Body of pancreas (tissue), 4 donors: Measurements from ENCODE around the gene WRAP73. TPM values are rescaled to one million over a fixed set of nuclear protein-coding genes. Genes with fewer than 3 reads are reported as not detected.
A peak's percentile ranks its signal among the peaks of the same experiment; 100 is the strongest.

Experiments used
- ATAC-seq: fragments of 150-250 bp; one replicate; pipeline ENCODE4 v1.9.1; 2016
- DNase-seq, 4 donors: peaks; one replicate each; pipeline ENCODE4 v3.0.0-alpha.2; 2019
- H3K27ac ChIP-seq, 4 donors: fragments of 200-600 bp; sonication (generic); 1 replicate in 3 of 4; 2 replicates in 1 of 4; pipeline versions ENCODE4 v1.5.1 to v1.6.1; 2016 to 2019; ENCODE audit warnings: mild to moderate bottlenecking in 1 of 4, mixed read lengths in 1 of 4, moderate library complexity in 1 of 4
- H3K27me3 ChIP-seq, 2 donors: fragments of 200-600 bp; sonication (generic); one replicate each; pipeline ENCODE4 v1.6.0; 2016; ENCODE audit warnings: mild to moderate bottlenecking in 1 of 2
- H3K36me3 ChIP-seq, 2 donors: fragments of 200-600 bp; sonication (generic); replicated peaks in 1 of 2; 2 replicates each; pipeline ENCODE4 v1.5.1; 2016; ENCODE audit warnings: low read depth in 2 of 2; ENCODE audit not compliant: insufficient read depth in 1 of 2
- H3K4me1 ChIP-seq: fragments of 200-600 bp; sonication (generic); one replicate; pipeline ENCODE4 v1.6.0; 2016
- H3K4me3 ChIP-seq, 2 donors: fragments of 200-600 bp; sonication (generic); 1 replicate in 1 of 2; 2 replicates in 1 of 2; pipeline ENCODE4 v1.5.1; 2016 to 2019
- H3K9me3 ChIP-seq, 3 donors: fragments of 200-600 bp; sonication (generic); 1 replicate in 2 of 3; 2 replicates in 1 of 3; pipeline ENCODE4 v1.5.1; 2016
- POLR2A ChIP-seq, 3 donors: fragments of 450-650 bp; IDR thresholded peaks; one replicate each; pipeline ENCODE4 v1.6.1; 2016; ENCODE audit warnings: antibody characterized with exemption in 3 of 3, mild to moderate bottlenecking in 2 of 3
- WGBS, 2 donors: methylation state at CpG; one replicate each; pipeline ENCODE4 v1.1.5; 2017; 5-methylcytosine and 5-hydroxymethylcytosine counted together
- intact Hi-C: fragments of 100-400 bp; cut with DNase I; formaldehyde crosslinking; loops from one replicate; pipeline ENCODE4 v1.15.1; 2023
- total RNA-seq, 2 donors: library from RNA; depleted of rRNA; stranded (reverse); fragments of >200 nt; gene quantifications; one replicate each; pipeline ENCODE4 v1.1.0, GENCODE V29; 2016
- TF ChIP-seq, protein P1 (sequence below), 7 experiments: fragments of 450-650 bp in 4 of 7; fragments of 200-600 bp in 3 of 7; sonication (generic) in 3 of 7; IDR thresholded peaks; one replicate each; pipeline ENCODE4 v1.5.1; 2016 to 2019; ENCODE audit warnings: antibody characterized with exemption in 7 of 7

The WRAP73 gene
- total RNA-seq, 2 donors from 2014 or later: 7.8 to 35.6 TPM

DNA sequence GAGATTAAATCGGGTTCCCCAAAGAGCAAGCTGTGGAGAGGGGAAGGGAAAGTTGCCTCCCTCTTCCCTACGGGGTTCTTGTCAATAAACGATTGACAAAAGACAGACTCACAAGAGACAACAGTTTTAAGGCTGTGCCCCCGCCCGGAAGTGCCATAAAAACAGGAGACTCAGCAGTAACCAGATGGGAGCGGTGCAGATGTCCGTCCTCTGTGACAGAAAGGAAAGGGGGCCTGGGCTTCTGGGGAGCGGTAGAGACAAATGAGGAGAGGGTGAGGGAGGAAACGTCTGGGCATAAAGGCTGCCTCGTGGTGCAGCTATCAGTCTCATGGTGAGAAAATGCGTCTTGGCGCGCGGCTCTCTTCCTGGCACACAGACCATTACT lies 8.3 kb upstream of the WRAP73 start:
- no peaks in the 10 kb centered on the region for H3K36me3 ChIP-seq
- no peak overlapping the region for H3K27ac ChIP-seq
- 64 to 75% methylated on average over 14 of the region's 14 CpGs for WGBS, 2 donors
- ATAC-seq (no peak), DNase-seq (peak in 1 of 4 donors; percentile 6)
- no peak for TF ChIP-seq POLR2A (IDR thresholded peaks at IDR 0.05)
- TF ChIP-seq, protein P1, sequence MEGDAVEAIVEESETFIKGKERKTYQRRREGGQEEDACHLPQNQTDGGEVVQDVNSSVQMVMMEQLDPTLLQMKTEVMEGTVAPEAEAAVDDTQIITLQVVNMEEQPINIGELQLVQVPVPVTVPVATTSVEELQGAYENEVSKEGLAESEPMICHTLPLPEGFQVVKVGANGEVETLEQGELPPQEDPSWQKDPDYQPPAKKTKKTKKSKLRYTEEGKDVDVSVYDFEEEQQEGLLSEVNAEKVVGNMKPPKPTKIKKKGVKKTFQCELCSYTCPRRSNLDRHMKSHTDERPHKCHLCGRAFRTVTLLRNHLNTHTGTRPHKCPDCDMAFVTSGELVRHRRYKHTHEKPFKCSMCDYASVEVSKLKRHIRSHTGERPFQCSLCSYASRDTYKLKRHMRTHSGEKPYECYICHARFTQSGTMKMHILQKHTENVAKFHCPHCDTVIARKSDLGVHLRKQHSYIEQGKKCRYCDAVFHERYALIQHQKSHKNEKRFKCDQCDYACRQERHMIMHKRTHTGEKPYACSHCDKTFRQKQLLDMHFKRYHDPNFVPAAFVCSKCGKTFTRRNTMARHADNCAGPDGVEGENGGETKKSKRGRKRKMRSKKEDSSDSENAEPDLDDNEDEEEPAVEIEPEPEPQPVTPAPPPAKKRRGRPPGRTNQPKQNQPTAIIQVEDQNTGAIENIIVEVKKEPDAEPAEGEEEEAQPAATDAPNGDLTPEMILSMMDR (IDR thresholded peaks at IDR 0.05): no peak
- intact Hi-C loops: no loop called here
- no peaks in the 10 kb centered on the region for H3K4me1 ChIP-seq
- H3K27me3 ChIP-seq: peaks cover 0 to 8% of the 10 kb centered on the region in 2 donors
- H3K9me3 ChIP-seq: no peaks in the 10 kb centered on the region
- no peak overlapping the region for H3K4me3 ChIP-seq

DNA sequence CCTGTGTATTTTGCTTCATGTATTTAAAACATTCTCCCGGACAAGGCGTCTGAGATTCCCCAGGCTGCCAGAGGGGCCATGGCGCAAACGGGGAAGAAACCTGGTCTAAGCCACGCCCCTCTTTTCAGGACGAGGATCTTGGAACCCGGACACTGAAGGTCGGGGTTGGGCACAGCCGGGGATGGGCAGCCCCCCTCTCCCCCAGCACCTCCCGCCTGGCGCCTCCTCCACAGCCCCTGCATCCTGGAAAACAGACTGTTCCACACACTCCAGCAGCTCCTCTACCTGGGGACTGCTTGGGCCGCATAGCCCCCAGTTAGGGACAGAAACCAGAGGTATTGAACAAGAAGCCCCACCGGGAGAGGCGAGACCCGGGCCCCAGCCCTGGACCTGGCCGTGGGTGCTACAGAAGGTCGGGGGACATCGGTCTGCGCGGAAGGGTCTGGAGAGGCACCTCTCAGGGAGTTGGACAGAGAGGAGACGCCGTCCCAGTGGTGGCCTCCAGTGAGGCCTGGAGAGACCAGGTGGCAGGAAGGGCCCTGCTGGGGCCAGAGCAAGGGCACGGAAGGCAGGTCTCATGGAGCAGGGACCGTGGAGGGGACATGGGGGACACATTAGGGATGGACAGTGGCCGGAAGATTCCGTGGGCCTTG lies 7.8 kb upstream of the WRAP73 start:
- H3K36me3 ChIP-seq: no peaks in the 10 kb centered on the region
- TF ChIP-seq, protein P1 (IDR thresholded peaks at IDR 0.05): no peak
- TF ChIP-seq POLR2A (IDR thresholded peaks at IDR 0.05): no peak
- no peak overlapping the region for H3K27ac ChIP-seq
- H3K4me1 ChIP-seq: peaks cover 4% of the 10 kb centered on the region
- 75 to 90% methylated on average over 16 to 19 of the region's 26 CpGs for WGBS, 2 donors
- H3K27me3 ChIP-seq: peaks cover 0 to 11% of the 10 kb centered on the region in 2 donors
- no peaks in the 10 kb centered on the region for H3K9me3 ChIP-seq
- intact Hi-C loops: no loop called here
- H3K4me3 ChIP-seq: no peak overlapping the region
- DNase-seq (peak in 1 of 4 donors; percentile 11), ATAC-seq (no peak)

DNA sequence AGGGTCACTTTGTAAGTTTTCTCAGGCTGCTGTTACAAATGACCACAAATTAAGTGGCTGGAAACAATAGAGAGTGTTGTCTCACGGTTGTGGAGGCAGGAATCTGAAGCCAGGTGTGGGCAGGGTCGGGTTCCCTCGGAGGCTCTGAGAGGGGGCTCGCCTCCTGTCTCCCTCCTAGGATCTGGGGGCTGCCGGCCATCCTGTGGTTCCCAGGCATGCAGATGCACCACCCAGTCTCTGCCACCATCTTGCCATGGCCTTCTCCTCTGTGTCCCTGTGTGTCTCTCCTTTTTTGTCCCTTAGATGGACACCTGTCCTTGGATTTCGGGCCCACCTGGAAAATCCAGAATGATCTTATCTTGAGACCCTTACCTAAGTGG lies 7.2 kb upstream of the WRAP73 start:
- DNase-seq (no peak), ATAC-seq (no peak)
- H3K4me1 ChIP-seq: peaks cover 10% of the 10 kb centered on the region
- no peaks in the 10 kb centered on the region for H3K9me3 ChIP-seq
- TF ChIP-seq, protein P1 (IDR thresholded peaks at IDR 0.05): no peak
- TF ChIP-seq POLR2A (IDR thresholded peaks at IDR 0.05): no peak
- no peak overlapping the region for H3K27ac ChIP-seq
- 62 to 64% methylated on average over 6 of the region's 6 CpGs for WGBS, 2 donors
- H3K36me3 ChIP-seq: no peaks in the 10 kb centered on the region
- peaks cover 0 to 16% of the 10 kb centered on the region in 2 donors for H3K27me3 ChIP-seq
- intact Hi-C loops: no loop called here
- H3K4me3 ChIP-seq: no peak overlapping the region

DNA sequence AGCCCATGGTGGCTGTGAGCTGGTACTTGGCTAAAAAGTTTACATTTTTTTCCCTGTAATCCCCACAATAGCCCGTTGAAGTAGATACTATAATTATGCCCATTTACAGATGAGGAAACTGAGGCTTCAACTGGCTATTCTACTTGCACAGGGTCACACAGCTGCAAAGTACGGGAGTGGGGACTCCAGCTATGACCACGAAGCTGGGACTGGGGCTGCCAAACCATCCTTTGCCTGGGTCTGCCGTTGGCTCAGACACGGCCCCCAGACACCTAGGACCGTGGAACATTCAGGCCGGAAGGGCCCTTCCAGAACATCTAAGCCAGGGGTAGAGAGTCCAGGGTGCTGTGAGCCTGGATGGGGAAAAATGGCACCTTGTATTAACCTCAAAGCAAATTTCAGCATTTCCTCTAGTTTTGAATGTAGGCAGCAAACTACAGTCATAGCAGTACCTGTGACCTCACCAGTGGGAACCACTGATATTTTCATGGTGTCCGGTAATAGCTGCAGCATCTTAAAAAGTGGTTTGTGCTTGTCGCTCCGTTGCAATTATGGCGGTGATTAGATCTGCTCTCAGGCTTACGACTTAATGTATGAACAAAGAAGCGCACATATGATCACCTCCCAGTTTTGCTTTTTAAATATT lies 6.7 kb upstream of the WRAP73 start:
- H3K4me1 ChIP-seq: peaks cover 15% of the 10 kb centered on the region
- peaks cover 0 to 21% of the 10 kb centered on the region in 2 donors for H3K27me3 ChIP-seq
- intact Hi-C loops: no loop called here
- ATAC-seq (no peak), DNase-seq (no peak)
- no peaks in the 10 kb centered on the region for H3K36me3 ChIP-seq
- 73 to 75% methylated on average over 12 to 13 of the region's 13 CpGs for WGBS, 2 donors
- H3K27ac ChIP-seq: no peak overlapping the region
- no peaks in the 10 kb centered on the region for H3K9me3 ChIP-seq
- no peak overlapping the region for H3K4me3 ChIP-seq
- TF ChIP-seq POLR2A (IDR thresholded peaks at IDR 0.05): no peak
- TF ChIP-seq, protein P1 (IDR thresholded peaks at IDR 0.05): no peak
